Rectal smooth muscle tissue (tissue), 1 donor: Measurements from ENCODE around the gene WWOX.

Experiments used
- H3K27ac ChIP-seq: one replicate; pipeline ENCODE4 v1.7.0; 2013; ENCODE audit warnings: low read depth, low read length, inconsistent platforms
- H3K27me3 ChIP-seq: one replicate; pipeline ENCODE4 v1.7.0; 2013; ENCODE audit warnings: low read length; ENCODE audit not compliant: control insufficient read depth, insufficient read depth
- H3K36me3 ChIP-seq: one replicate; pipeline ENCODE4 v1.7.0; 2013; ENCODE audit warnings: low read length; ENCODE audit not compliant: control insufficient read depth, insufficient read depth
- H3K4me1 ChIP-seq: one replicate; pipeline ENCODE4 v1.7.0; 2013; ENCODE audit warnings: low read length; ENCODE audit not compliant: control insufficient read depth, insufficient read depth
- H3K4me3 ChIP-seq: one replicate; pipeline ENCODE4 v1.7.0; 2013; ENCODE audit warnings: low read length
- H3K9ac ChIP-seq: one replicate; pipeline ENCODE4 v1.7.0; 2013; ENCODE audit warnings: low read length

WWOX gene

DNA sequence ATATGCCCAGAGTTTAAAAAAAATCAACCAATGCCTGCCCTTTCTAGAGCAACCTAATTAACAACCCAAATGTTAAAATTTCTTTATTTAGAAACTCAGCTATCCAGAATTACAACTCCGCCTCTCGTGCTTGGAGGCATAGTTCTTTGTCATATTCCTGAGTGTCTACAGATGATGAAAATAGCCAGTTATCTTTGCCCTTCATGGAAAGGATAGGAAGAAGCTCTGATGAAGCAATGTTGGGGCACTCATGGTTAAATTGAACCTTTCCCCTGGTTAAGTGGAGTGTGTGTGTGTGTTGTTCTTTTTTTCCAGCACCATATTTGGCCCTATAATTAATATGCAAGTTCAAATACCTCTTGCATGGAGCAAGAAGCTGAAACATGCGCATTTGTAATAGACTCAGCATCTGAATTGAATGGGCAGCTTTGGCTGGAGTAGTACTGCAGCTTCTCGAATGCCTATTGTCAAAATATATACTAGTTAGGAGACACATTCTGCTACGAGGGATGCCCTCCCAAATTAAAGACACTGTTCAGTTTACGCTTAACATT lies 506.2 kb downstream of the WWOX start:
- Histone ChIP-seq H3K27me3 (no peaks in the 10 kb centered on the region), H3K4me3 (no peak overlapping the region), H3K4me1 (peaks cover 12% of the 10 kb centered on the region), H3K9ac (no peak overlapping the region), H3K27ac (no peak overlapping the region), H3K36me3 (no peaks in the 10 kb centered on the region)

DNA sequence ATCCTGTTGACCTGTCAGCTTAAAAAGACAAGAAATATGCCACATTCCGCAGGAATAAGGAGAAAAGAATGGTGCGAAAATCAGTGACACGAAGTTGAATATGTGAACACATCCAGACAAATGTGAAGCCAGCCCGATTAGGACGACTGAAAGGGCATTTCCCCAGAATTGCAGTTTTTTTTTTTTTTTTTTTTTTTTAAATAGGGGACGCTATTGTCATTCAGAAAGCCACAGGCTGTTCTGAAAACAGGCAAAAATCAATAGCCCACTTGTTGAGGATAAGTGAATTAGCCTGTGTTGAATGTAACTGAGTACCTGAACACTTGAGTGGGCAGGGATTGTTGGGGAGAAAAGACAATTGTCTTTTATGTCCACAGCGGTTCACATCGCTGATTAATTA lies 507.1 kb downstream of the WWOX start:
- Histone ChIP-seq H3K4me1 (peaks cover 12% of the 10 kb centered on the region), H3K27ac (no peak overlapping the region), H3K36me3 (no peaks in the 10 kb centered on the region), H3K9ac (no peak overlapping the region), H3K4me3 (no peak overlapping the region), H3K27me3 (no peaks in the 10 kb centered on the region)

DNA sequence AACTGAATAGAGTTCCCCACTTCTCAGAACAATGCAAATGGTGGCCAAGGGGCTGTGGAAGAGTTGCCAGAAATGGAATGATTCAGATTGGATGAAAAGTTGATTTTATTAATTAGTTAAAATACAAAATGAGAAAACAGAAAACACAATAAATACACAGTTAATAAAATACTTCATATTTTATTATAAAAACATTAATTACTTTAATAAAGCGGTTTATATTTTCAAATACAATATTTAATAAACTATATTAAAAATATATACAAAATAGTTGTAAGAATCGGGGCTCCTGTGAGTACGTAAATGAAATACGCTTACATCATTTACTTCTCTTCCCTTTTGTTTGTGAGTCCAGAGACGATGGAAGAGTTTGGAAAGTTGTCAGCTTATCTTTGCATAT lies 507.6 kb downstream of the WWOX start:
- Histone ChIP-seq H3K27me3 (no peaks in the 10 kb centered on the region), H3K9ac (no peak overlapping the region), H3K27ac (no peak overlapping the region), H3K36me3 (no peaks in the 10 kb centered on the region), H3K4me1 (peaks cover 12% of the 10 kb centered on the region), H3K4me3 (no peak overlapping the region)

DNA sequence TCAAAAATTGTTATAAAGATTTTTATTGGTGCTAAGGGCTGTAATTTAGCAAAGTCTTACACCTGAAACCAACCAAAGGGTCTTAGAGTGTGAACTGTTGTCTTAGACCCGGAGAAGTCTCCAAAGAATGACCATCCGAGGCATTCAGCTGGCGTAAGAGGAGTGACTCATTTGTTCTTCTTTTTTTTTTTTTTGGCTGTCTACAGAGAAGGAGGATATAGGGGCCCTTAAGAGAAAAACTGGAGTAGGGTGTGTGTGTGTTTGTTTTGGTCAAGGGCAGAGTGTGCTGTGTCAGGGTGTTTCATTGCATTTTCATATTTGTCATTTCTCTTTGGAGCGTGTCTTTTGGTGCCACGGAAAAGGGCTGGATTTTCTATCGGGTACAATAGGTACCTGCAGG lies 508.0 kb downstream of the WWOX start:
- peak overlapping the region; percentile 38 for H3K27ac ChIP-seq
- no peak overlapping the region for H3K4me3 ChIP-seq
- H3K27me3 ChIP-seq: no peaks in the 10 kb centered on the region
- H3K36me3 ChIP-seq: no peaks in the 10 kb centered on the region
- H3K9ac ChIP-seq: no peak overlapping the region
- H3K4me1 ChIP-seq: peaks cover 12% of the 10 kb centered on the region

DNA sequence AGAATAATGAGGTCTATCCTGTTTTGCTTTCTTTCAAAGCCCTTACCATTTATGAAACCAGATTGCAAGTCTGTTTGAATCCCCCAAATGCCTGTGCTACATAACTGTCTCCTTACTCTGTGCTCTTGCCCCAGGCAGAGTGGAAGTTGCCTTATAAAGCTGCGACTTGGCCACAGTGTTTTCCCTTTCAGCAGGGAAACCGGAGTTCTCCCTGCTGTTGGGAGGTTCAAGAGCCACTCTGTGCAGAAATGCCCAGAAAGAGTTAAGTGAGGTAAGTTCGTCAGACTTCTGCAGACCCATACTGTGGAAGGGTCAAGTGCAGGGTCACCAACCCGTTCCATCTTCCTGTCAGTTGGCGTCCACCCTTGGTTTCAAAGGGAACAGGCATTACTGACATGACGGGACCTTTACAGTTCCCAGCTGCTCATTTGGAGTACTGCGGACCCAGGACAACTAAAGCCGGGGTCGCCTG lies 508.9 kb downstream of the WWOX start:
- H3K4me3 ChIP-seq: peak overlapping the region; percentile 47
- no peaks in the 10 kb centered on the region for H3K27me3 ChIP-seq
- H3K36me3 ChIP-seq: no peaks in the 10 kb centered on the region
- no peak overlapping the region for H3K9ac ChIP-seq
- peaks cover 12% of the 10 kb centered on the region for H3K4me1 ChIP-seq
- peak overlapping the region; percentile 38 for H3K27ac ChIP-seq

DNA sequence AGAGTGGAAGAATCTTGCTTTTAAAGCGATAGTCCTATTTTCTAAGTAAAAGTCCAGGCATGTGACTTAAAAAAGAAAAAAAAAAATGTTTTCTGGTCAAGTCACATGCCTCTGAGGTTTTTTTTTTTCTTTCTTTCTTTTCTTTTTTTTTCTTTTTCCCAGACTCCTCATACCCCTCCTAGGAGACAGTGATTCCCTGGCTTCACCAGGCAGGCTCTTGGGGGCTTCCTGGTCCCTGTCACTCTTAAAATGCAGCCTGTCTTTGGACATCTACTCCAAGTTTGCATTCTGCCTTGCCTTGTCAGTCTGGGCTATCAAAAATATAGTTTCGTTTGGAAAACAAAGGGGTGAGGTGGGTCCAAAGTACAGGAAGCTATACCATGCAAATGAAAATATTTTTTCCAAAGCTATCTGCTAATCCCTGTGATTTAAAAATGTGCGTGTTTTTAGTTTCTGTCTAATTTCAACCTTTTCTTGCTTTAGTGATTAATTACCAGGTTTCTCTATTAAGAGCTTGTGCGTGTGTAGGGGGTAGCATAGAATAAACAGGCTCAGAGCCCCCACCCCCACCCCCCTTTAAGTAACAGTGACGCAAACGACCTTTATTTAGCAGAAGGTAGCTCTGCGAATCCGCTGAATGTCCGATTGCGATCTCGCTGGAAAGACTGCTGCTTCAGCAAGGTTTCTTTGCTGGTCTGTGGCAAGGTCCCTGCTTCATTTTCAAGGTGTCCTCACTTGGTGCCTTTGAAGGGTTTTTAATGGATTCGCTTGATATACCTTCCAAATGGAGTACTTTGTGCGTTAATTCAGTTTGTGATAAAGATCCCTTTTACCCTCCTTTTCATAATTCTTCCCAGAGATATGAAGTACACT lies 510.2 kb downstream of the WWOX start:
- Histone ChIP-seq H3K9ac (no peak overlapping the region), H3K36me3 (no peaks in the 10 kb centered on the region), H3K4me3 (no peak overlapping the region), H3K27me3 (no peaks in the 10 kb centered on the region), H3K27ac (no peak overlapping the region), H3K4me1 (peaks cover 12% of the 10 kb centered on the region)

DNA sequence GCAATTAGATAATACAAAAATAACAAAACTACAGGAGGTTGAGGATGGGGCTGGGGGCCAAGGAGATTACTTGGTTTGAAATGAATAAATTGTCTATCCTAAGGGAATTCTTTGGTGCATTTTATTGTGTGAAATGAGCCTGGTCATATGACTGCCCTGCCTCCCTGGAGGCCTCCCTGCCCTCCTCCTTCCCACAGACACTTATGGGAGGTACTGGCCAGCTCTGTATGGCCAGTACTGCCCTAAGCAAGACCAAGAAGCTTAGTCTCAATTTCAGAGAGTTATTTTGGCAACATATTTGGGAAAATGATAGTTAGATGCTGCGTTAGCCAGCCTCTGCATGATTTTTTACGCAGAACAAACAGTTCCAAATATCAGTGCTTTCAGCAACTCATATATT lies 511.9 kb downstream of the WWOX start:
- Histone ChIP-seq H3K9ac (no peak overlapping the region), H3K27me3 (no peaks in the 10 kb centered on the region), H3K36me3 (no peaks in the 10 kb centered on the region), H3K4me1 (peaks cover 7% of the 10 kb centered on the region), H3K4me3 (no peak overlapping the region), H3K27ac (no peak overlapping the region)

DNA sequence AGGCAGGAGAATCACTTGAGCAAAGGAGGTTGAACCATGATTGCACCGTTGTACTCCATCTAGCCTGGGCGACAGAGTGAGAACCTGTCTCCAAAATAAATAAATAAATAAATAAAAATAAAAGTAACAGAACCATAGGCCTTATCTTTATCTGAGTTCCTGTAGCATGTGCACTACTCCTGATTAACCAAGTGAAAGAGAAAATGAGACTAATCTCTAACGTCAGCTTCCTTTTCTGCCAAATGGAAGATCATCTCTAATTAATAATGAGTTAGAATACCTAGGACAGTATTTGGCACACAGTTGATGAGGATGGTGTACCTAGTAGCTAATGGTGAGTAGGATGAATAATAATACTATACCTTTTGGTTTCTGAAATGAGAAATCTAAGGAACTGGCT lies 520.4 kb downstream of the WWOX start:
- no peak overlapping the region for H3K9ac ChIP-seq
- no peaks in the 10 kb centered on the region for H3K27me3 ChIP-seq
- H3K36me3 ChIP-seq: no peaks in the 10 kb centered on the region
- no peaks in the 10 kb centered on the region for H3K4me1 ChIP-seq
- no peak overlapping the region for H3K4me3 ChIP-seq
- H3K27ac ChIP-seq: no peak overlapping the region

DNA sequence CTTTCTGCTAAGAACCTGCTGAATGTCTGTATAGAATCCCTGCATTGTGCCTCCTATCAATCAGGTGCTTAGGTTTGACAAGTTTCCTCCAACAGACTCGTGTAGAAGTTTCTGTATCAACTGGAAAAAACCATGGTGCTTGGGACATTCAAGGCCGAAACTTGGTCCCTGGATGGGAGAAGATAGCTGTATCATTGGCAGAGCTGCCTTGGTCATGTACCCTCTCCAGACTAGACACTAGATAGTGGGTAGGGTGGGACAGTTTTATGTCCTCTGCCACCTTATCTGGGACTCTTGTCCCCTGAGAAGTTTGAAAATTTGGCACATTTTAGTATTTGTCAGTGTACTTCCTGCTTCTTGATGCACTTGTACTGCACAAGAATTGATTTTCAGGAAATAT lies 520.8 kb downstream of the WWOX start:
- Histone ChIP-seq H3K36me3 (no peaks in the 10 kb centered on the region), H3K27ac (no peak overlapping the region), H3K9ac (no peak overlapping the region), H3K4me1 (no peaks in the 10 kb centered on the region), H3K4me3 (no peak overlapping the region), H3K27me3 (no peaks in the 10 kb centered on the region)

DNA sequence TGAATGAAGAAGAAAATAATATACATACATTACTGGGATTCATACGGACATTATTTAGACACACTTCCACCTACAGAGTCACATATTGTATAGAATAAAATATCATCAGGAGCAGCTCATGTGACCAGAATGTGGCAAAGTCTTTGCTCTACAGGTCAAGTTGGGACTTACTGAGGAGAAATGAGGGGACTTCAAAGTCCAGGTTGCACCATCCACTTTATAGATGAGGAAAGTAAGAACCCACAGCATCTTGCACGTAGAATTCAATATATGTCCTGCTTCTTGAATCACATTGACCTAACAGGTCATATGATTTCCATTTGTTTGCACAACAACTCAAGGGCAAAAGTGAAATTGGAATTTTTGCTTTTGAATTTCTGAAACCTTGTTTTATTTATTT lies 524.3 kb downstream of the WWOX start:
- no peaks in the 10 kb centered on the region for H3K27me3 ChIP-seq
- H3K9ac ChIP-seq: no peak overlapping the region
- no peak overlapping the region for H3K4me3 ChIP-seq
- no peak overlapping the region for H3K27ac ChIP-seq
- H3K36me3 ChIP-seq: no peaks in the 10 kb centered on the region
- no peaks in the 10 kb centered on the region for H3K4me1 ChIP-seq

DNA sequence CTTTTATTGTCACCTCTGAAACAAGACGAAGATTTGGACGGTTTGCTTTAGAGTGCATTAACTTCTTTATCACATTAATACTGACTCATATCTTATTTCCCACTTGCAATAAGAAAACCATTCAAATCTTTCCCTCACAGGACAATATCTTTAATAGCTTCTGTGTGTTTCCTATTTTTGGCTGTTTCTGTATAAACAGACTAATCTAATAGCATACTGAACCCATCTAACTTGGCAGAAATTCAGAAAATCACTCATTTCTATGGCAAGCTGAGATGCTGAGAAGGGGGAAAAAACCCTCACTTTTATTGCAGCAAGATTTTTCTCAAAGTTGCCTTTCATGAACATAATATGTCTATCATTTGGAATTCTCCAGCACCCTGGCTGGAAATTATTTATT lies 524.9 kb downstream of the WWOX start:
- H3K27ac ChIP-seq: no peak overlapping the region
- no peaks in the 10 kb centered on the region for H3K27me3 ChIP-seq
- H3K36me3 ChIP-seq: no peaks in the 10 kb centered on the region
- H3K4me1 ChIP-seq: no peaks in the 10 kb centered on the region
- H3K4me3 ChIP-seq: no peak overlapping the region
- H3K9ac ChIP-seq: no peak overlapping the region

DNA sequence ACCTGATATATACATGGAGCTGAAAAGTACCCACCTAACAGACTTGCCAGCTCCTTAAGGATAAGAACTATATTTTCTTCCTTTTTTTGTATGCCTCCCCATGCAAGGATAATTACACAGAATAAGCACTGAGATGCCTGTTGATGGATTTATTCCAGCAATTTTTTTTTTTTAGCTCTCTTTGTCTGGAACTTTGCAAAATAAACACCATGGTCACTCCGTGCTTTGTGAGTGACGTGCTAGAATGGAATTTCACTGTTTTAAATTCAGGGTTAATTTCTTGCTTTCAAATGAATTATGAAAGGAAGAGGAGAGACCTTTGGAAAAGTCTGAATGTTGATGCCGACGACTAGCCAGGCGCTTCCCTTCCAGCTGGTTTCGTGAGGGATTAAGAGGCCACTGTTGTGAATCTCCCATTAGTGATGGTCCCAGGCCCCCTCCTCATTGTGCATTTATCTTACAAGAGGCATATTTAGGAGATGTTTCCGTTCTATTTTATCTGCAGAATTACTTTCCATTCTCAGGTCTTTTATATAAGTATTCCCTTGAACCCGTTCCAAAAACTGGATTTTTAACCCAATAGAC lies 529.1 kb downstream of the WWOX start:
- Histone ChIP-seq H3K27ac (no peak overlapping the region), H3K4me1 (no peaks in the 10 kb centered on the region)

More for the DNA sequence above, 529.1 kb downstream of the WWOX start:
- no peaks in the 10 kb centered on the region for H3K27me3 ChIP-seq
- no peak overlapping the region for H3K9ac ChIP-seq
- no peak overlapping the region for H3K4me3 ChIP-seq
- no peaks in the 10 kb centered on the region for H3K36me3 ChIP-seq
